ENCODE results near the gene KREMEN2. TPM values are rescaled to one million over a fixed set of nuclear protein-coding genes. Genes with fewer than 3 reads are reported as not detected.

Gene KREMEN2
- total and polyA plus RNA-seq, 4 donors, result not detected

GRCh38 chr16:2969545-2970521 lies 5.8 kb downstream of the KREMEN2 start:
- no peaks in the 10 kb centered on the region for H3K36me3 ChIP-seq (ENCODE audit: control insufficient read depth in 4 of 4, insufficient read depth in 3 of 4, low read depth in 1 of 4, low read length in 3 of 4)
- DNase-seq (ENCODE audit: low spot score), result peak; percentile 71
- no peaks in the 10 kb centered on the region for H3K9me3 ChIP-seq (ENCODE audit: control insufficient read depth in 4 of 4, low read length in 3 of 4)
- H3K4me1 ChIP-seq (ENCODE audit: control insufficient read depth in 4 of 4, insufficient read depth in 4 of 4, low read length in 3 of 4), result peaks cover 3 to 31% (median 21%) of the 10 kb centered on the region in 4 donors
- H3K9ac ChIP-seq (ENCODE audit: low read depth in 1 of 2, low read length in 2 of 2), result no peak overlapping the region
- 6% methylated on average over 83 of the region's 83 CpGs for WGBS
- H3K27ac ChIP-seq (ENCODE audit: low read depth in 1 of 2, low read length in 2 of 2), result no peak overlapping the region
- TF ChIP-seq RXRA (IDR thresholded peaks at IDR 0.05), result no peak
- peak; percentile 12 for TF ChIP-seq CTCF (IDR thresholded peaks at IDR 0.05; ENCODE audit: low read depth, low read length, missing input control)
- H3K27me3 ChIP-seq (ENCODE audit: control insufficient read depth in 4 of 4, insufficient read depth in 4 of 4, low read length in 3 of 4), result peaks cover 0 to 6% (median 2%) of the 10 kb centered on the region in 4 donors
- H3K4me3 ChIP-seq (ENCODE audit: low read depth in 1 of 3, low read length in 3 of 3), result peak overlapping the region; percentile 32 to 76 (median 52)

- Histone ChIP-seq H3K4me3 (ENCODE audit: low read depth in 1 of 3, low read length in 3 of 3) (peak overlapping the region in 1 of 3 donors; percentile 76), H3K27me3 (ENCODE audit: control insufficient read depth in 4 of 4, insufficient read depth in 4 of 4, low read length in 3 of 4) (peaks cover 0 to 6% (median 2%) of the 10 kb centered on the region in 4 donors), H3K4me1 (ENCODE audit: control insufficient read depth in 4 of 4, insufficient read depth in 4 of 4, low read length in 3 of 4) (peaks cover 3 to 30% (median 21%) of the 10 kb centered on the region in 4 donors), H3K9me3 (ENCODE audit: control insufficient read depth in 4 of 4, low read length in 3 of 4) (no peaks in the 10 kb centered on the region), H3K9ac (ENCODE audit: low read depth in 1 of 2, low read length in 2 of 2) (no peak overlapping the region), H3K36me3 (ENCODE audit: control insufficient read depth in 4 of 4, insufficient read depth in 3 of 4, low read depth in 1 of 4, low read length in 3 of 4) (no peaks in the 10 kb centered on the region), H3K27ac (ENCODE audit: low read depth in 1 of 2, low read length in 2 of 2) (no peak overlapping the region)
- TF ChIP-seq RXRA (IDR thresholded peaks at IDR 0.05) (no peak), JUND (IDR thresholded peaks at IDR 0.05) (no peak), HNF4G (IDR thresholded peaks at IDR 0.05) (no peak)
- TF ChIP-seq, protein P1, sequence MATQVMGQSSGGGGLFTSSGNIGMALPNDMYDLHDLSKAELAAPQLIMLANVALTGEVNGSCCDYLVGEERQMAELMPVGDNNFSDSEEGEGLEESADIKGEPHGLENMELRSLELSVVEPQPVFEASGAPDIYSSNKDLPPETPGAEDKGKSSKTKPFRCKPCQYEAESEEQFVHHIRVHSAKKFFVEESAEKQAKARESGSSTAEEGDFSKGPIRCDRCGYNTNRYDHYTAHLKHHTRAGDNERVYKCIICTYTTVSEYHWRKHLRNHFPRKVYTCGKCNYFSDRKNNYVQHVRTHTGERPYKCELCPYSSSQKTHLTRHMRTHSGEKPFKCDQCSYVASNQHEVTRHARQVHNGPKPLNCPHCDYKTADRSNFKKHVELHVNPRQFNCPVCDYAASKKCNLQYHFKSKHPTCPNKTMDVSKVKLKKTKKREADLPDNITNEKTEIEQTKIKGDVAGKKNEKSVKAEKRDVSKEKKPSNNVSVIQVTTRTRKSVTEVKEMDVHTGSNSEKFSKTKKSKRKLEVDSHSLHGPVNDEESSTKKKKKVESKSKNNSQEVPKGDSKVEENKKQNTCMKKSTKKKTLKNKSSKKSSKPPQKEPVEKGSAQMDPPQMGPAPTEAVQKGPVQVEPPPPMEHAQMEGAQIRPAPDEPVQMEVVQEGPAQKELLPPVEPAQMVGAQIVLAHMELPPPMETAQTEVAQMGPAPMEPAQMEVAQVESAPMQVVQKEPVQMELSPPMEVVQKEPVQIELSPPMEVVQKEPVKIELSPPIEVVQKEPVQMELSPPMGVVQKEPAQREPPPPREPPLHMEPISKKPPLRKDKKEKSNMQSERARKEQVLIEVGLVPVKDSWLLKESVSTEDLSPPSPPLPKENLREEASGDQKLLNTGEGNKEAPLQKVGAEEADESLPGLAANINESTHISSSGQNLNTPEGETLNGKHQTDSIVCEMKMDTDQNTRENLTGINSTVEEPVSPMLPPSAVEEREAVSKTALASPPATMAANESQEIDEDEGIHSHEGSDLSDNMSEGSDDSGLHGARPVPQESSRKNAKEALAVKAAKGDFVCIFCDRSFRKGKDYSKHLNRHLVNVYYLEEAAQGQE (IDR thresholded peaks at IDR 0.05), result no peak
- WGBS, result 85% methylated on average over 6 of the region's 6 CpGs
- no peak for DNase-seq (ENCODE audit: low spot score)
Measured at GRCh38 chr16:2970563-2970962, 6.5 kb downstream of the KREMEN2 start.

- Histone ChIP-seq H3K27me3 (ENCODE audit: control insufficient read depth in 4 of 4, insufficient read depth in 4 of 4, low read length in 3 of 4) (peaks cover 0 to 6% (median 2%) of the 10 kb centered on the region in 4 donors), H3K4me3 (ENCODE audit: low read depth in 1 of 3, low read length in 3 of 3) (no peak overlapping the region), H3K4me1 (ENCODE audit: control insufficient read depth in 4 of 4, insufficient read depth in 4 of 4, low read length in 3 of 4) (peaks cover 3 to 30% (median 21%) of the 10 kb centered on the region in 4 donors), H3K27ac (ENCODE audit: low read depth in 1 of 2, low read length in 2 of 2) (no peak overlapping the region), H3K9ac (ENCODE audit: low read depth in 1 of 2, low read length in 2 of 2) (no peak overlapping the region), H3K9me3 (ENCODE audit: control insufficient read depth in 4 of 4, low read length in 3 of 4) (no peaks in the 10 kb centered on the region), H3K36me3 (ENCODE audit: control insufficient read depth in 4 of 4, insufficient read depth in 3 of 4, low read depth in 1 of 4, low read length in 3 of 4) (no peaks in the 10 kb centered on the region)
- WGBS, result 96% methylated on average over 35 of the region's 35 CpGs
- DNase-seq (ENCODE audit: low spot score), result no peak
- TF ChIP-seq NR2F2 (IDR thresholded peaks at IDR 0.05), result no peak
- no peak for TF ChIP-seq FOXA2 (IDR thresholded peaks at IDR 0.05)
- TF ChIP-seq, protein P2, sequence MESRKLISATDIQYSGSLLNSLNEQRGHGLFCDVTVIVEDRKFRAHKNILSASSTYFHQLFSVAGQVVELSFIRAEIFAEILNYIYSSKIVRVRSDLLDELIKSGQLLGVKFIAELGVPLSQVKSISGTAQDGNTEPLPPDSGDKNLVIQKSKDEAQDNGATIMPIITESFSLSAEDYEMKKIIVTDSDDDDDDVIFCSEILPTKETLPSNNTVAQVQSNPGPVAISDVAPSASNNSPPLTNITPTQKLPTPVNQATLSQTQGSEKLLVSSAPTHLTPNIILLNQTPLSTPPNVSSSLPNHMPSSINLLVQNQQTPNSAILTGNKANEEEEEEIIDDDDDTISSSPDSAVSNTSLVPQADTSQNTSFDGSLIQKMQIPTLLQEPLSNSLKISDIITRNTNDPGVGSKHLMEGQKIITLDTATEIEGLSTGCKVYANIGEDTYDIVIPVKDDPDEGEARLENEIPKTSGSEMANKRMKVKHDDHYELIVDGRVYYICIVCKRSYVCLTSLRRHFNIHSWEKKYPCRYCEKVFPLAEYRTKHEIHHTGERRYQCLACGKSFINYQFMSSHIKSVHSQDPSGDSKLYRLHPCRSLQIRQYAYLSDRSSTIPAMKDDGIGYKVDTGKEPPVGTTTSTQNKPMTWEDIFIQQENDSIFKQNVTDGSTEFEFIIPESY (IDR thresholded peaks at IDR 0.05), result no peak
- no peak for TF ChIP-seq RAD21 (IDR thresholded peaks at IDR 0.05)
- TF ChIP-seq YY1 (IDR thresholded peaks at IDR 0.05), result no peak
- no peak for TF ChIP-seq RXRA (IDR thresholded peaks at IDR 0.05)
- no peak for TF ChIP-seq JUND (IDR thresholded peaks at IDR 0.05)
- TF ChIP-seq TAF1 (conservative IDR thresholded peaks at IDR 0.05), result no peak
- no peak for TF ChIP-seq HNF4A (conservative IDR thresholded peaks at IDR 0.05)
- no peak for TF ChIP-seq FOXA1 (IDR thresholded peaks at IDR 0.05)
- TF ChIP-seq GABPA (IDR thresholded peaks at IDR 0.05 in 1 of 2, conservative IDR thresholded peaks at IDR 0.05 in 1 of 2), result no peak
- no peak for TF ChIP-seq CTCF (IDR thresholded peaks at IDR 0.05; ENCODE audit: low read depth, low read length, missing input control)
Measured at GRCh38 chr16:2971134-2971984, 7.3 kb downstream of the KREMEN2 start.
